Stimulated activated CD8-positive, alpha-beta memory T cell treated with anti-CD3 and anti-CD28 coated beads, Interleukin-7, amount 100 ng/mL, for 48 hours (primary cell): Measurements from ENCODE around the gene SLAIN1.

Experiments used
- DNase-seq, 2 donors: peaks; one replicate each; pipeline ENCODE4 v3.0.0-alpha.2; 2020; ENCODE audit warnings: low read depth in 1 of 2; ENCODE audit errors: extremely low read depth in 1 of 2

SLAIN1 gene

GRCh38 chr13:77703408-77703807, 5.9 kb downstream of the SLAIN1 start:
- no peak for DNase-seq

GRCh38 chr13:77714119-77714755, 16.8 kb downstream of the SLAIN1 start:
- no peak for DNase-seq

- DNase-seq = no peak
Measured at GRCh38 chr13:77715233-77715891, 17.9 kb downstream of the SLAIN1 start.

GRCh38 chr13:77716692-77717091, 19.2 kb downstream of the SLAIN1 start:
- DNase-seq = no peak

- no peak for DNase-seq
Measured at GRCh38 chr13:77717508-77717907, 20.0 kb downstream of the SLAIN1 start.

GRCh38 chr13:77719128-77719527, 21.6 kb downstream of the SLAIN1 start:
- DNase-seq = no peak

- no peak for DNase-seq
Measured at GRCh38 chr13:77720988-77721387, 23.5 kb downstream of the SLAIN1 start.

- DNase-seq = no peak
Measured at GRCh38 chr13:77724092-77724491, 26.6 kb downstream of the SLAIN1 start.

GRCh38 chr13:77725071-77725470, 27.6 kb downstream of the SLAIN1 start:
- DNase-seq = no peak

GRCh38 chr13:77728265-77729125, 31.0 kb downstream of the SLAIN1 start:
- DNase-seq = no peak

- DNase-seq = peak; percentile 11 to 29
Measured at GRCh38 chr13:77729502-77730221, 32.2 kb downstream of the SLAIN1 start.

GRCh38 chr13:77730572-77730971, 33.1 kb downstream of the SLAIN1 start:
- DNase-seq = no peak

- DNase-seq = no peak
Measured at GRCh38 chr13:77732287-77732686, 34.8 kb downstream of the SLAIN1 start.

- DNase-seq = no peak
Measured at GRCh38 chr13:77733674-77734073, 36.2 kb downstream of the SLAIN1 start.

- peak in 1 of 2 donors; percentile 20 for DNase-seq
Measured at GRCh38 chr13:77737583-77738200, 40.2 kb downstream of the SLAIN1 start.

- no peak for DNase-seq
Measured at GRCh38 chr13:77740097-77740735, 42.7 kb downstream of the SLAIN1 start.

- DNase-seq = no peak
Measured at GRCh38 chr13:77740931-77741596, 43.6 kb downstream of the SLAIN1 start.

GRCh38 chr13:77741597-77741972, 44.1 kb downstream of the SLAIN1 start:
- DNase-seq = no peak

- no peak for DNase-seq
Measured at GRCh38 chr13:77742801-77743200, 45.3 kb downstream of the SLAIN1 start.

- no peak for DNase-seq
Measured at GRCh38 chr13:77745784-77746183, 48.3 kb downstream of the SLAIN1 start.
